ENCODE results near the gene CDHR4.

- TF ChIP-seq CTCF (IDR thresholded peaks at IDR 0.05 in 8 of 11, conservative IDR thresholded peaks at IDR 0.05 in 3 of 11) (no peak), POLR2AphosphoS5 (IDR thresholded peaks at IDR 0.05) (no peak), POLR2A (IDR thresholded peaks at IDR 0.05) (no peak)
Observed at GRCh38 chr3:49769286-49769915, 30.3 kb downstream of the CDHR4 start.
